D341Med (cell line): ENCODE measurements around the gene NAIF1.

Source experiments
- DNase-seq: peaks from one replicate; pipeline ENCODE4 v3.0.0; 2012; ENCODE audit warnings: low spot score

NAIF1 gene

DNA sequence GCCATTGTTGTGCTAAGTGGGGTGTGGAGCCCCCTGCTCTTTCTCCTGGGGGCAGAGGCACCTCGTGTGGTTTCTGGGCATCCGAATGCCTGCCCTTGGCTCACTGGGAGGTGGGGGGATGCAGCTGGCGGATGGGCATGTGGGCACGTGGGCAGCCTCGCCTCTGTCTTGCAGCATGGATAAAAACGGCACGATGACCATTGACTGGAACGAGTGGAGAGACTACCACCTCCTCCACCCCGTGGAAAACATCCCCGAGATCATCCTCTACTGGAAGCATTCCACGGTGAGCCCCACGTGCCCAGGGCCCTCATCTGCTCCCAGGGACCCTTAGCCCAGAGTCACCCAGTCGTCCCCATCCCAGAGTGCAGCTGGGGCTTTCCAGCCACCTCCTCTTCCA, 35.1 kb upstream of the NAIF1 start:
- no peak for DNase-seq

DNA sequence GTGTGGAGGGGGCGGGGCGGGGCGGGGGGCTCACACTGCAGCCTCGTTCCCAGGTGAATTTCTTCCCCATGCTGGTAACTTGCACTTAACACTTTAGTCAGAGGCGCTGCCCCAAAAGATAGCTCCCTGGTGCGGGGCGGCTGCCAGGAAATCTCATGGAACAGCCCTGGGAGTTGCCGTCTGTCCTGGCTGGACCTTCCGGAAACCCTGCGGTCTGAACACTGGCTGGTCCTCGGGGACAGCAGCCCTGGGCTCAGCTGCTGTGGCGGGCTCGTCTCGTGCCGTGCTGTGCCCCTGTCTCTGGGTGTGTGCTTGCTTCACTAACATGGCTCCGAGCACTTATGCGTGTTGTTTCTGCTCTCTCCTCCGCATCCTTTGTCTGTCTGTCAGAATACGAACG, 34.6 kb upstream of the NAIF1 start:
- no peak for DNase-seq

- DNase-seq = no peak
Observed at GRCh38 chr9:128101231-128101661, 34.1 kb upstream of the NAIF1 start.

- DNase-seq = no peak
Observed at GRCh38 chr9:128100581-128100980, 33.5 kb upstream of the NAIF1 start.

- DNase-seq = no peak
Observed at GRCh38 chr9:128099932-128100491, 32.9 kb upstream of the NAIF1 start.

DNA sequence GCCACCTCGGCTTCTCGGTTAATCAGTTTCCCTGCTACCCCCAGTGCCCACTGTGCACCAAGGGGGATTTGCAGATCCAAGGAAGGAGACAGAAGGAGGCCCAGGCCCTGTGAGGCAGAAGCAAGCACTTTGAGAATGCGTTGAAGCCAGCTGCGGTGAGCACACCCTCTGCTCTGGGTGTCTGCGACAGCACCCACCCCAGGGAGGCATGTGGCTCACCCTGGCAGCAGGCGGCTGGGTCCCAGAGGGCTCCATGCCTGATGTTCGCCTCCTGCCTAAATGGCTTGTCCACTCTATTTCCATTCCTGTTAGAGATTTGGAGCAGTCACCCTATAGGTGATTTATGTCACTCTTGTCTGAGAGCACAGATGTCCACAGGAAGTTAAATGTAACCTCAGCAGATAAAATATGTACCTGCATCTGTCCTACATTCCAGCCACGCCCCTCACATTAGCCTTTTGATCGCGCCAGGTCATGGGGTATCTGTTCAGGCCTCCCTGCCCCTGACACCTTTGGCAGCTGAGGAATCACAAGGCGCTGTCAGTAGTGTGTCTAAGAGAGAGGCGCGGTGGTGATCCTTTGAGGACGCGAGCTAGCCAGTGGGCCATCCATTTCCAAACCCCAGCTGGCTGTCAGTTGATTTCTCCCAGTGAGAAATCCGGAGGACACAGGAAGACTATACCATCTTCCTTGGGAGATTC, 32.3 kb upstream of the NAIF1 start:
- DNase-seq = no peak

DNA sequence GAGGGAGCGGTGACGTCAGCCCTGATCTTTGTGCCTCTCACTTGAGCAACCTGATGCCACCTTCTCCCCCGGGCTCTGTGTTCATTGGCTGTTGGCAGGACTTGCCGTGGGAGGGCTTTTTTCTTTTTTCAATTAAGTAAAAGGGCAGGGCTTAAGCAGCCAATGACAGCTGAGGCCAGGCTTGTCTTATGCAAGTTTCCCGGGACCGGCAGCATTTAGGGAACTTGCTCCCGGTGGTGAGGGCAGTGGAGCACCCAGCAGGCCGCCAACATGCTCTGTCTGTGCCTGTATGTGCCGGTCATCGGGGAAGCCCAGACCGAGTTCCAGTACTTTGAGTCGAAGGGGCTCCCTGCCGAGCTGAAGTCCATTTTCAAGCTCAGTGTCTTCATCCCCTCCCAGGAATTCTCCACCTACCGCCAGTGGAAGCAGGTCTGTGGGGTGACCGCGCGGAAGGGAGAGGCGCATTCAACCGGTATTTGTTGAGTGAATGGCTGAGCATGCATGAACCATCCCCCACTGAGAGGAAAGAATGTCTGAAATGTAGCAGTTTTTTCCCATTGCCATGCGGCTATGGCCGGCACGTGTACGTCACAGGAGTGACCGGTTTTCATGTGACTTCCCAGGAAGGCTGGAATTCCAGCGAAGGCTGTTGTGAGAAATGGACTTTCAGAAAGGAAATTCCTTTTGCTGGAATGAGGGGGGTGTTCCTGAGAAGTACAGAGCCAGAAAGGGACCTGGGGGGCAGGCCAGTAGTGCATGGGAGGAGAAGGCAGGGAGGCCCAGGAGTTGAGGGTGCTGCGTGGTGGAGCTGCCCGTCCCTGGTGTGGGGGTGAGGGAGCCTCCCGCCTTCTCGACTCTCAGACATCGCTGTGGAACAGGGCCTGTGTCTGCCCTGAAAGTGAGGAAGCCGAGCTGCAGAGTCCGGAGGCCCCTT, 31.4 kb upstream of the NAIF1 start:
- DNase-seq = peak; percentile 86

- no peak for DNase-seq
Observed at GRCh38 chr9:128097543-128098296, 30.6 kb upstream of the NAIF1 start.

GRCh38 chr9:128096616-128097536, 29.8 kb upstream of the NAIF1 start:
- DNase-seq = no peak

- DNase-seq = no peak
Observed at GRCh38 chr9:128094950-128095544, 27.9 kb upstream of the NAIF1 start.

DNA sequence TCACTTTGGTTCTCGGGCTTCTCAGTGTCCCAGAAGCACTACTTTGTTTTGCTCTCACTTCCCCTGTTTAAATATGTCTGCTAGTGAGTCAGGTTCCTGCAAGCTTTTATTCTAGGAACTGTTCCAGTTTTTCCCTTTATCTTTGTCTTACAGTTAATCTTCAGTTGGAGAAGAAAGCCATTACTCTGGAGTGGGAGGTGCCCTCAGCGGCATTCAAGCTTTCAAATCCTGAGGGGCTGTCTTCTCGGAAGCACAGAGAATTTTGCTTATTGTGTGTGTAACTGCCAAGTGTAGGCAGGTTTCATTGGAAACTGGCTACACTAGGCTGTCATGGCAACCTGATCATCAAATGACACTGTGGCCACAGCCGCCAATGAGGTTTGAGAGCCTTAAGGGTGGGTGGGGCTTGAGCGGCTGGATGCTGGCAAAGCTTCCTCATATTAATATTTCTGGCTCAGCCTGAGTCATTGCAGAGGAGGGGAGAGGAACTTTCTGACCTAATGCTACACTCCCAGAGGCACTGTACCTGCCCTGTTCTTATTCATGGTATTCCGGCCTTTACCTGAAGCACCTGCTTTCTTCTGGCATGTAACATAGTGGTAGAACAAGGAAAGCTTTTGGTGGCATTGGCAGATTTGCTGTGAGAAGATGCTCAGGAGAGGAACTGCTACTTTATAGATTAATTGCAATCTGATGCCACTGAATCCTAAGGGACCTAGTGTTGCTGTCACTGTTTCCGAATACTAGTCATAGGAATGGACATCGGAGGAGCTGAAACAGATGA, 27.2 kb upstream of the NAIF1 start:
- peak; percentile 89 for DNase-seq

DNA sequence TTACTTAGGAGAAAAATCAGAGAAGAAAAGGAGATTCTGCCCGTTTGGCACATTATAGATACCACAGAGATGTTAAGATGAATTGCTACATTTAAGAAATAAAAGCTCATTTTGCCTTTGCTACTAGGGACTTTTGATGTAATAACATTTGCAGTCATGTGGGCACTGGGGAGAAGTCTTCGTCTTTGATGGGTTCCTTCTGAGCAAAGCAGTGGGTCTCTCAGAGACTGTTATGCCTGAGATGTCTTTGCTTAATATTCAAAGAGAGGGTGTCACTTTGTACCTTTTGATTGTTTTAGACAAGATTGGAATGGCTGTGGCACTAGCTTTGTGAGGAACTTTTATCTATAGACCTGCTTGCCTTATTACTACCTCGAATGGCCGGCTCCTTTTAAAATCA, 25.9 kb upstream of the NAIF1 start:
- no peak for DNase-seq

DNA sequence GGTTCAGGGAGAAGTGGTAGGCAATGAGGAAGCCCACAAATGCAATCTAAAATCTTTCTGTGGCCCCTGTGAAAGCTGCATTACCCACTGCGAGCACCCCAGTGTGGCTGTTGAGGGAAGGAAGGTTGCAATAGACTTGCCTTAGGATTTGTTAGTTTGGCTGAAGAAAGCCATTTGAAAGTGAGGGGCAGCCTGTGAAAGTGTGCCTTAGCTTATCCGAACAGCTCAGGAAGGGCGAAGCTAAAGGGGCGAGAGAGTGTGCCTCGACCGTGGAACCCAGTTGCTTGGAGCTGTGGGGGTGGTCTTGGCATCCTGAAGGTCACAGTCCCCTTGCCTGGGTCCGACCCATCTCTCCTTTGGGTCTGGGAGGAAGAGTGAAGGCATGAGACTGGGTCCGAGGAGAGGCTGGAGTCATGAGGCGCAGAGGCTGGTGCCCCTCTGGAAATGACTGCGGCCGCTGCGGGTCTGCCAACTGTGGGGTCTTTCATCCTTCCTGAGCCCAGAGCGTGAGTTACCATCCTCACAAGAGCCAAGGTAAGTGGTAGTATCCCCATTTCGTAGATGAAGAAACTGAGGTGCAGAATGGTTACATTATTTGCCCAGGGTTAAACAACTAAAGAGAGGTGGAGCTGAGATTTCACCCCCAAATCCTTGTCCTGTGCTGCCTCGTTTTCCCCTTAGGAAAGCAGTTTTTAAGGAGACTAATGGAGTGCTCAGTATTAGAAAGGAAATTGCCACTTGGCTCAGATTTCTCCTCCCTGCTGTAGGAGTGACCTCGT, 25.3 kb upstream of the NAIF1 start:
- DNase-seq = no peak

GRCh38 chr9:128091571-128091970, 24.5 kb upstream of the NAIF1 start:
- no peak for DNase-seq

DNA sequence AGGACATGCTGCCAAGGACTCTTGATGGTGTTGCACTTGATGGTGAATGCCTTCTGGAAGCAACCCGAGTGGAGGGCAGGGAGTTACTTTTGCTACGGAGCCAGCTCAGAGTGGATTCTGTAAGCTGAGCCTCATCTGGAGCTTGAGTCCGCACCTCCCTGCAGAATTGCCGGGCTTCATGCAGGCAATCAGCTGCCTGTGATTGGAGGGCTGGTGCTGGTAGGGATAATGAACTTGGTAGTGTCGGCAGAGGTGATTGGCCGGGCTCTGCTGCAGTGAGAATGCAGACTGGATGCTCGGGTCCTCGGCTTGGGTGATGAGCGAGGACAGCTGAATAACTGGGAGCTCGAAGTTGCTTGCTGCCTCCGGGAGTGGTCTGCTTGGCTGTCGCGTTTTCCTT, 24.0 kb upstream of the NAIF1 start:
- no peak for DNase-seq

GRCh38 chr9:128089299-128089698, 22.2 kb upstream of the NAIF1 start:
- DNase-seq = no peak

DNA sequence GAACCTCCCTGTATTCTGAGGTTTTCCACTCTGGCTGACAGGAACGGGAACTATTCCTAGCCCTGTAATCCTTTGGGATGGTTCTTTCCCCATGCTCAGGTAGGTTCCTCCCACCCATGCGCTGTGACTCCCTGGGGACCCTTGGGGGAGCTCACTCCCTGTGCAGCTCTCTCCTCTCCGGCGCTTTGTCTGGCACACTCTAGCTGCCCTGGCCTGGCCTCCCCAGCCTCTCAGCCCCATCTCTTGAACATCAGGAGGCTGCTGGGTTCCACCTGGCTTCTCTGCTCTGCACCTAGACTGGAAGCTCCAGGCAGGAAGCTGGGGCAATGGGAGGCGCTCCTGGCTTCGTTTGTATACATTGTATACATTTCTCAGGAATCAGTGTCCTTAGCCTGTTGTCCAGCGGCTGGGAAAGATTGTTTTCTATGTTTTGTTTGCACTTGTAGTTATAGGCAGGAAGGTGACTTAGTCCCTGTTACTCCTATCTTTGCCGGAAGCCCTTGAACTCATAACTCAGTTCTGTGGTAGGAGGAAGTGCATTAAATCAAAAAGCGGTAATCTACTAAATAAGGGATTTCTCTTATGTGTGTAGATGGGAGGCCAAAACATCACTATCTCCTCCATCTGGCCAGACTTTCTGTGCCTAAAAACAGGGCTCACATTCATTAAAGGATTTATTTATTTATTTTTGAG, 21.3 kb upstream of the NAIF1 start:
- no peak for DNase-seq

- DNase-seq = no peak
Observed at GRCh38 chr9:128087262-128087661, 20.1 kb upstream of the NAIF1 start.

GRCh38 chr9:128085943-128086342, 18.8 kb upstream of the NAIF1 start:
- no peak for DNase-seq
